Ascending aorta (tissue), 2 donors: ENCODE measurements around the gene OR5W2. TPM values are rescaled to one million over a fixed set of nuclear protein-coding genes. Genes with fewer than 3 reads are reported as not detected.
"Not testable (repeated sequence)": the region's sequence is repeated elsewhere in the genome, so short reads cannot be mapped to it uniquely, and the experiment has no call there.

Experiments used
- DNase-seq, 2 donors: peaks; one replicate each; pipeline ENCODE4 v3.0.0-alpha.2; 2019; ENCODE audit warnings: low spot score in 2 of 2
- H3K27ac ChIP-seq, 2 donors: fragments of 200-600 bp; sonication (generic); one replicate each; pipeline ENCODE4 v1.5.1; 2016 to 2017; ENCODE audit warnings: mild to moderate bottlenecking in 1 of 2
- H3K27me3 ChIP-seq: fragments of 200-600 bp; sonication (generic); one replicate; pipeline ENCODE4 v1.5.1; 2017
- H3K36me3 ChIP-seq, 2 donors: fragments of 200-600 bp; sonication (generic); one replicate each; pipeline ENCODE4 v1.5.1; 2016
- H3K4me1 ChIP-seq, 2 donors: fragments of 200-600 bp; sonication (generic); one replicate each; pipeline ENCODE4 v1.5.1; 2016 to 2017; ENCODE audit warnings: mild to moderate bottlenecking in 1 of 2
- H3K4me3 ChIP-seq, 2 donors: fragments of 200-600 bp; sonication (generic); one replicate each; pipeline ENCODE4 v1.5.1; 2016 to 2017; ENCODE audit warnings: mild to moderate bottlenecking in 1 of 2
- H3K9me3 ChIP-seq, 2 donors: fragments of 200-600 bp; sonication (generic); one replicate each; pipeline ENCODE4 v1.5.1; 2016
- CTCF ChIP-seq, 3 experiments: fragments of 200-600 bp in 2 of 3; fragments of 450-650 bp in 1 of 3; sonication (generic) in 2 of 3; IDR thresholded peaks; one replicate each; pipeline ENCODE4 v1.5.1; 2016 to 2019; ENCODE audit warnings: antibody characterized with exemption in 3 of 3, mild to moderate bottlenecking in 1 of 3, moderate library complexity in 1 of 3
- intact Hi-C: fragments of 100-400 bp; cut with DNase I; formaldehyde crosslinking; loops from one replicate; pipeline ENCODE4 v1.15.1; 2023
- total RNA-seq: library from RNA; depleted of rRNA; stranded (reverse); fragments of >200 nt; gene quantifications from one replicate; pipeline ENCODE4 v1.1.0, GENCODE V29; 2016

OR5W2 gene
- total RNA-seq, 1 donor from 2014 or later, result not detected

- intact Hi-C loops, result no loop called here
- no peaks in the 10 kb centered on the region for H3K9me3 ChIP-seq
- no peaks in the 10 kb centered on the region for H3K36me3 ChIP-seq
- no peaks in the 10 kb centered on the region for H3K4me1 ChIP-seq
- no peaks in the 10 kb centered on the region for H3K27me3 ChIP-seq
- H3K4me3 ChIP-seq, result no peak overlapping the region
- no peak overlapping the region for H3K27ac ChIP-seq
- no peak for TF ChIP-seq CTCF (IDR thresholded peaks at IDR 0.05)
- no peak for DNase-seq
Observed at GRCh38 chr11:55920537-55920936, 6.2 kb upstream of the OR5W2 start.

GRCh38 chr11:55902308-55902707 is 12.1 kb downstream of the OR5W2 start:
- Histone ChIP-seq H3K27ac (no peak overlapping the region), H3K9me3 (no peaks in the 10 kb centered on the region), H3K27me3 (no peaks in the 10 kb centered on the region), H3K4me1 (no peaks in the 10 kb centered on the region), H3K36me3 (no peaks in the 10 kb centered on the region), H3K4me3 (no peak overlapping the region)
- no peak for DNase-seq
- intact Hi-C loops, result no loop called here
- no peak for TF ChIP-seq CTCF (IDR thresholded peaks at IDR 0.05)

GRCh38 chr11:55895216-55895615 is 19.2 kb downstream of the OR5W2 start:
- Histone ChIP-seq H3K36me3 (no peaks in the 10 kb centered on the region), H3K4me1 (no peaks in the 10 kb centered on the region), H3K27me3 (no peaks in the 10 kb centered on the region), H3K27ac (no peak overlapping the region), H3K4me3 (no peak overlapping the region), H3K9me3 (no peaks in the 10 kb centered on the region)
- DNase-seq, result no peak
- no peak for TF ChIP-seq CTCF (IDR thresholded peaks at IDR 0.05)
- intact Hi-C loops, result no loop called here

- H3K9me3 ChIP-seq, DNase-seq, H3K36me3 ChIP-seq, H3K4me3 ChIP-seq, H3K4me1 ChIP-seq, intact Hi-C loops, H3K27ac ChIP-seq, H3K27me3 ChIP-seq: not testable (repeated sequence)
Observed at GRCh38 chr11:55885481-55885880, 28.9 kb downstream of the OR5W2 start.

GRCh38 chr11:55884995-55885394 is 29.4 kb downstream of the OR5W2 start:
- H3K27me3 ChIP-seq, H3K27ac ChIP-seq, H3K4me3 ChIP-seq, DNase-seq, H3K36me3 ChIP-seq, H3K9me3 ChIP-seq, intact Hi-C loops, H3K4me1 ChIP-seq: not testable (repeated sequence)

- intact Hi-C loops, H3K27me3 ChIP-seq, DNase-seq: not testable (repeated sequence)
Observed at GRCh38 chr11:55882997-55883396, 31.4 kb downstream of the OR5W2 start, which contains the start of gene TRIM51. TRIM51 (plus strand) TSS chr11:55883297; CDS start chr11:55885429, 2,132 bp downstream.

GRCh38 chr11:55873146-55873545 is 41.2 kb downstream of the OR5W2 start:
- H3K4me1 ChIP-seq, H3K36me3 ChIP-seq, H3K27me3 ChIP-seq, H3K27ac ChIP-seq, DNase-seq, H3K4me3 ChIP-seq, intact Hi-C loops, H3K9me3 ChIP-seq: not testable (repeated sequence)

More at GRCh38 chr11:55882997-55883396, 31.4 kb downstream of the OR5W2 start, which contains the start of gene TRIM51:
- not testable (repeated sequence) for H3K36me3 ChIP-seq, H3K4me1 ChIP-seq, H3K27ac ChIP-seq, H3K4me3 ChIP-seq, H3K9me3 ChIP-seq

- H3K27ac ChIP-seq, DNase-seq, H3K36me3 ChIP-seq, intact Hi-C loops, H3K9me3 ChIP-seq, H3K4me3 ChIP-seq, H3K4me1 ChIP-seq, H3K27me3 ChIP-seq: not testable (repeated sequence)
Observed at GRCh38 chr11:55872731-55873130, 41.7 kb downstream of the OR5W2 start.

- H3K4me3 ChIP-seq, H3K36me3 ChIP-seq, DNase-seq, H3K4me1 ChIP-seq, intact Hi-C loops, H3K27me3 ChIP-seq, H3K9me3 ChIP-seq, H3K27ac ChIP-seq: not testable (repeated sequence)
Observed at GRCh38 chr11:55867354-55867753, 47.0 kb downstream of the OR5W2 start.
